Stimulated activated CD4-positive, alpha-beta T cell treated with anti-CD3 and anti-CD28 coated beads, Interleukin-2, amount 100 ng/mL, for 24 hours (primary cell): ENCODE results near the gene TMEM191C.
"Not testable (repeated sequence)": the region's sequence is repeated elsewhere in the genome, so short reads cannot be mapped to it uniquely, and the experiment has no call there.

ENCODE experiments used
- DNase-seq, 2 donors: peaks; one replicate each; pipeline ENCODE4 v3.0.0-alpha.2; 2020

The TMEM191C gene

DNA sequence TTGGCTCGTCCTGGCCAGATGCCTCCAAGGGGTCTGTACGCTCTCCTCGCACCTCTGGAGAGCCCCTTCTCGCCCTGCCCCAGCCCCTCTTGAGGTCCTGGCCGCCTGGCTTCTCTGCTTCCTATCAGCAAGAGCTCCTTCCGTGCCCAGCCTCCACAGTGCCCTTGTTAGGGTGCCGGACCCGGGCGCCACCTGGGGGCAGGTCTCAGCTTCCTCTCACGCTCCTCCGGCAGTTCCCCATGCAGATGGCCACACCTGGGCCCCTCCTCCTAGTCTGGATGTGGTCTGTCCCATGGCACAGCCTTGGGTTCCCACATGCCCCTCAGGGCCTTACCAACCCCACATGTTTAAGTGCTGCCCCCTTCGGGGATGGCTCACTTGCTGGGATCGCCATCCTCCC, 6.5 kb downstream of the TMEM191C start:
- not testable (repeated sequence) for DNase-seq

DNA sequence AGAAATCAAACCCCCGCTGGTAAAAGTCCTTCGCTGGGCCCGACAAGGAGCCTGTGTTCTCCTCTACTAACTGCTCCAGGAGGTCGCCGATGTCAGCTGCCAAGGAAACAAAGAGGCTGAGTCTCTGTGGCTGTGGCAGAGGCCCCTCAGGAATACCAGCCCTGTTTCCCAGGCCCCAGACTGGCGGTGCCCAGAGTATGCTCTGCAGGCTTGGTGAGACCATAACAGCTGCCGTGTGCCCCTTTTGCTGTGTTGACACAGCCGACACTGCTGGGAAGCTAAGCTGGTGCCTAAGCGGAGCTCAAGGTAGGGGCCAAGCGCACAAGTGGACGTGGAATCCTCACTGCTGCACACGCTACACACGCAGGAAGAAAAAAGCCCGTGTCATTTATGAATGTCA, 16.9 kb downstream of the TMEM191C start:
- DNase-seq: not testable (repeated sequence)

DNA sequence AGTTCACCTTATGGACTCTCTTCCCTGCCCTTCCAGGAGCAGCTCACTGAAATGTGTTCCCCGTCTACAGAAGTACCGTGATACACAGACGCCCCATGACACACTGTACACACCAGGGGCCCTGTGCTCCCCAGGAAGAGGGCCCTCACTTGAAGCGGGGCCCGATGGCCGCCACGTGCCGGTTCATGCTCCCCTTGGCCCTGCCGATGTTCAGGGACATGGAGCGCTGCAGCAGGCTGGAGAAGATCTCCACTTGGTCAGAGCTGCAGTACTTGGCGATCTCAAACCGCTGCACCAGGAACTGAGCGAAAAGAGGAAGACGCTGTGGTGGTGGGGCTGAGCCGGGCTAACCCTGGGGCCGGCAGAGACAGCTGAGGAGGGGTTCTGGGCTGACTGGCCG, 20.5 kb downstream of the TMEM191C start:
- DNase-seq: not testable (repeated sequence)

- not testable (repeated sequence) for DNase-seq
These were observed 22.0 kb downstream of the TMEM191C start for GRCh38 chr22:21489149-21489680.

- not testable (repeated sequence) for DNase-seq
These were observed 23.4 kb downstream of the TMEM191C start for GRCh38 chr22:21490556-21490955.

- DNase-seq: not testable (repeated sequence)
These were observed 25.1 kb downstream of the TMEM191C start for GRCh38 chr22:21492271-21492670.

- DNase-seq: not testable (repeated sequence)
These were observed 26.9 kb downstream of the TMEM191C start for GRCh38 chr22:21493789-21494782.

DNA sequence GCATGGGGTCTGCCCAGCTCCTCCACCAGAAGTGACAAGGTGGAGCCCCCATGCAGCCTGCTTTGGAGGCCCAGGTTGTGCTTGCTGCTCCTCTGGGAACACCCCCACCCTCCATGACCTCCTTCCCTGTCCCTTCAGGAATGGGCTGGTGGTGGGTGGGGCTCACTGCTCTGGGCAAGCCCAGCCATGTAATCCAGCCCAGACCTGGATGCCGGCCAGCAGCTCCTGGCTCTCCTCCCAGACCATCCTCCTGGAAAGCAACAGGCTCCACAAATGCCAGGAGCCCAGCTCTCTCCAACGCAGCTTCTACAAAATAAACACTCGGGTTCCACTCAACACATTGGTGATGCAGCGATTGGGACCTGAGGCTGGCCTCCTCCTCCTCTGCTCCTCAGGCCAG, 30.8 kb downstream of the TMEM191C start:
- not testable (repeated sequence) for DNase-seq

DNA sequence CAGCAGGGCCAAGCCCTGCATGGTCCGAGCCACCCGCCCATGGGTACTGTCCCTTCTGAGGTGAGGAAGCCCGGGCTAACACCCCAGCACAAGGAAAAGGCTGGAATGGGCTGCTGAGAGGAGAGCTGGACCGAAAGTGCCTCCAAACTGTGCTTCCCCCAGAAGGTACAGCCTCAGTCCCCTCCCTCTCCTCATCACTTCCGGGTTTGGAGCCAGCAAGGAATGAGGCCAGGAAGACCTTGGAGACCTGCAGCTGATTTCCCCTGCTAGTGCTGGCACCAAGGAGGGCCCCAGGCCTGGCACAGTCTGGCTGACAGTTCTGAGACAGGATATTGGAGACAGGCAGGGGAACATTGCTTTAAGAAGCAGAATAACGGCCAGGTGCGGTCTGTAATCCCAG, 31.3 kb downstream of the TMEM191C start:
- not testable (repeated sequence) for DNase-seq

- DNase-seq: not testable (repeated sequence)
These were observed 32.7 kb downstream of the TMEM191C start for GRCh38 chr22:21499623-21500506.

DNA sequence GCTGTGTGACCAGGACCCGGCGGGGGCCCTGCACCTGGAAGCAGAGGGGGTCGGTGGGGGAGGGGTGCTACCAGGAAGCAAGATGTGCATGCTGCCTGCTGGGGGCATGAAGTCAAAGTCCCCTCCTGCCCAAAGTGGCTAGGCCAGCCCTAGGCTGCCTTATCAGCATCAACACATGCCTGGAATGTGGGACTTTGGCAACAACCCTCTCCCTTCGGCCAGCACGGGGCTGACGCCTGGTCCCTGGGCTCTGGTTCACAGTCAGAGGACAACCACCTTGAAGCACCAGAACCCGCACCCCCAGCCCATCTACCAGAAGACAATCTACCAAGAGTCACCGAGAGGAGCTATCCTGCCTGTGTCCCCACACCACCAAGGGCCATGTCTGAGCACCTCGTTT, 43.2 kb downstream of the TMEM191C start:
- not testable (repeated sequence) for DNase-seq

DNA sequence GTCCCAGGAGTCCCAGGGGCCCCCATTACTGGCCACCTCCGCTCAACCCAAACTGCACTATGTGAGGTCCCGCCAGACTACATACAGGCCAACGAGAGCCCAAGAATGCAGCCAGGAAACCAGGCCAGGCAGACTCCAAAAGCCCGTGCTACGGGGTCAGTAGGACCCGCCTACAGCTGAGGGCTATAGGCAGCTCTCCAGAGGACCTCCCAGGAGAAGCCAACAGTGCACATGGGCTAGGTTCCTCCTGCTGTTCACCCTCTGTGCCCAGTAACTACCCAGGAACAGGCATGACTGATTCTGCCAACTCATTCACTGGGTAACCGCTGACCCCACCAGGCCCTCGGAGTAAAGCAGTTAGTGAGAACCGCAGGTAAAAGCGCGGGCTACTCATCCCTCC, 44.8 kb downstream of the TMEM191C start:
- not testable (repeated sequence) for DNase-seq

DNA sequence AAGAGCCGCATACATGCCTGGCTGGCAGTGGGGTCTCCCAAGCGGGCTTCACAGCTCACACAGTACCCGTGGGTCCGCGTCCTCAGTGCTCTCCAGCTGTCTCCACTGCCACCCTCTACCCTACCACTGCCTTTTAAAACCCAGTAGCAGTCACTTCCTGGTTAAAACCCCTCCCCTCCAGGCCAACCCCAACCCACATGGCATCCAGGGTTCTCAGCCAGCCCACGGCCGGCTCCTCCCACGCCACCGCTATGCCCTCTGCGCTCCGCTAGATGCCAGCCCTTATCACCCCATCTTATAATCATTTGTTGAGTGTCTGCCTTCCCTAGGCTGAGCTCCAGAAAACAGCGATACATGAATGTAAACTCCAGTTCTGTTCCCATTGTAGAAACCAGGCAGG, 46.9 kb downstream of the TMEM191C start:
- DNase-seq: not testable (repeated sequence)

GRCh38 chr22:21515234-21515633, 48.0 kb downstream of the TMEM191C start:
- not testable (repeated sequence) for DNase-seq

DNA sequence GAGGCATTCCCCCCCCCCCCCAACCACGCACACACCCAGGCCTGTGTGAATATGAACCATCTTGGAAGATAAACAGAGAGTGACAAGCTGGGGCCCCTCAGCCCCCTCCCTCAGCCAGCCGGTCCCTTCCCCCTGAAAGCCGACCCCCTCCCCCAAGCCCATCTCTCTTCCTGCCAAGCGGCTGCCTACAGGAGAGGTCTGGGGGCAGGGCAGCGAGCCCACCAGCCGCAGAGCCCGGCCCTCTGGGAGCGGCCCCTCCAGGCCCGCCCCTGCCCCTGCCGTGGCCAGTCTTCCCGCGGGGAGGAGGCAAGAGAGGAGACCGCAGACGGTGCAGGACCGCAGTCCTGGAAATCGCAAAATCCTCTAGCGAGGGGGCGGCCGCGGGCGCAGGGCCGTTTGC, 49.3 kb downstream of the TMEM191C start:
- not testable (repeated sequence) for DNase-seq

GRCh38 chr22:21516970-21517764, 50.0 kb downstream of the TMEM191C start:
- DNase-seq: not testable (repeated sequence)
